ES-I3 (cell line): ENCODE data around the gene SGK1.
"Not testable (repeated sequence)": the region's sequence is repeated elsewhere in the genome, so short reads cannot be mapped to it uniquely, and the experiment has no call there.

ENCODE experiments used
- H3K36me3 ChIP-seq: 2 replicates; pipeline ENCODE4 v1.6.1; 2013; ENCODE audit warnings: mild to moderate bottlenecking, low read length, control low read depth, moderate library complexity; ENCODE audit not compliant: insufficient read depth
- H3K4me1 ChIP-seq: 2 replicates; pipeline ENCODE4 v1.6.1; 2013; ENCODE audit warnings: mild to moderate bottlenecking, control low read depth, low read length; ENCODE audit not compliant: insufficient read depth
- H3K9ac ChIP-seq: 2 replicates; pipeline ENCODE4 v1.6.1; 2013; ENCODE audit warnings: low read depth, mild to moderate bottlenecking, low read length, moderate library complexity
- H3K9me3 ChIP-seq: 2 replicates; pipeline ENCODE4 v1.6.1; 2013; ENCODE audit warnings: mild to moderate bottlenecking, low read length, moderate library complexity; ENCODE audit not compliant: control insufficient read depth, insufficient read depth

The SGK1 gene

GRCh38 chr6:134343066-134343465, 25.2 kb upstream of the SGK1 start:
- Histone ChIP-seq H3K9me3 (no peaks in the 10 kb centered on the region), H3K4me1 (no peaks in the 10 kb centered on the region), H3K9ac (no peak overlapping the region), H3K36me3 (no peaks in the 10 kb centered on the region)

GRCh38 chr6:134341999-134342567, 24.2 kb upstream of the SGK1 start:
- Histone ChIP-seq H3K9ac (no peak overlapping the region), H3K36me3 (no peaks in the 10 kb centered on the region), H3K4me1 (no peaks in the 10 kb centered on the region), H3K9me3 (no peaks in the 10 kb centered on the region)

- Histone ChIP-seq H3K4me1 (no peaks in the 10 kb centered on the region), H3K9me3 (no peaks in the 10 kb centered on the region), H3K9ac (no peak overlapping the region)
Measured at GRCh38 chr6:134340179-134340975, 22.5 kb upstream of the SGK1 start.

GRCh38 chr6:134339216-134339615, 21.3 kb upstream of the SGK1 start:
- Histone ChIP-seq H3K9me3 (no peaks in the 10 kb centered on the region), H3K9ac (no peak overlapping the region), H3K4me1 (no peaks in the 10 kb centered on the region), H3K36me3 (no peaks in the 10 kb centered on the region)

More at GRCh38 chr6:134340179-134340975, 22.5 kb upstream of the SGK1 start:
- H3K36me3 ChIP-seq = no peaks in the 10 kb centered on the region

GRCh38 chr6:134331256-134331655, 13.3 kb upstream of the SGK1 start:
- no peaks in the 10 kb centered on the region for H3K36me3 ChIP-seq
- no peaks in the 10 kb centered on the region for H3K9me3 ChIP-seq
- no peak overlapping the region for H3K9ac ChIP-seq
- H3K4me1 ChIP-seq = no peaks in the 10 kb centered on the region

GRCh38 chr6:134330555-134330954, 12.6 kb upstream of the SGK1 start:
- Histone ChIP-seq H3K4me1 (no peaks in the 10 kb centered on the region), H3K36me3 (no peaks in the 10 kb centered on the region), H3K9me3 (no peaks in the 10 kb centered on the region), H3K9ac (no peak overlapping the region)

GRCh38 chr6:134328792-134329191, 10.9 kb upstream of the SGK1 start:
- Histone ChIP-seq H3K9ac (no peak overlapping the region), H3K36me3 (no peaks in the 10 kb centered on the region), H3K9me3 (no peaks in the 10 kb centered on the region), H3K4me1 (no peaks in the 10 kb centered on the region)

- no peaks in the 10 kb centered on the region for H3K36me3 ChIP-seq
- no peak overlapping the region for H3K9ac ChIP-seq
- H3K9me3 ChIP-seq = no peaks in the 10 kb centered on the region
- no peaks in the 10 kb centered on the region for H3K4me1 ChIP-seq
Measured at GRCh38 chr6:134328138-134328537, 10.2 kb upstream of the SGK1 start.

- H3K9me3 ChIP-seq, H3K9ac ChIP-seq: not testable (repeated sequence)
Measured at GRCh38 chr6:134326192-134326591, 8.3 kb upstream of the SGK1 start.

GRCh38 chr6:134324766-134325165, 6.9 kb upstream of the SGK1 start:
- Histone ChIP-seq H3K36me3 (no peaks in the 10 kb centered on the region), H3K9me3 (no peaks in the 10 kb centered on the region), H3K9ac (no peak overlapping the region), H3K4me1 (no peaks in the 10 kb centered on the region)

More at GRCh38 chr6:134326192-134326591, 8.3 kb upstream of the SGK1 start:
- not testable (repeated sequence) for H3K4me1 ChIP-seq, H3K36me3 ChIP-seq

- no peaks in the 10 kb centered on the region for H3K9me3 ChIP-seq
- no peaks in the 10 kb centered on the region for H3K36me3 ChIP-seq
- no peak overlapping the region for H3K9ac ChIP-seq
- H3K4me1 ChIP-seq = no peaks in the 10 kb centered on the region
Measured at GRCh38 chr6:134324141-134324540, 6.2 kb upstream of the SGK1 start.

GRCh38 chr6:134323698-134324097, 5.8 kb upstream of the SGK1 start:
- no peaks in the 10 kb centered on the region for H3K4me1 ChIP-seq
- H3K9ac ChIP-seq = no peak overlapping the region
- no peaks in the 10 kb centered on the region for H3K36me3 ChIP-seq

GRCh38 chr6:134323294-134323693, 5.4 kb upstream of the SGK1 start:
- no peaks in the 10 kb centered on the region for H3K36me3 ChIP-seq
- H3K4me1 ChIP-seq = no peaks in the 10 kb centered on the region
- H3K9me3 ChIP-seq = no peaks in the 10 kb centered on the region
- no peak overlapping the region for H3K9ac ChIP-seq

More at GRCh38 chr6:134323698-134324097, 5.8 kb upstream of the SGK1 start:
- no peaks in the 10 kb centered on the region for H3K9me3 ChIP-seq

- Histone ChIP-seq H3K9me3 (no peaks in the 10 kb centered on the region), H3K36me3 (no peaks in the 10 kb centered on the region), H3K4me1 (no peaks in the 10 kb centered on the region), H3K9ac (no peak overlapping the region)
Measured at GRCh38 chr6:134322216-134322615, 4.3 kb upstream of the SGK1 start.

- H3K9ac ChIP-seq = no peak overlapping the region
- peaks cover 7% of the 10 kb centered on the region for H3K4me1 ChIP-seq
- no peaks in the 10 kb centered on the region for H3K9me3 ChIP-seq
- no peaks in the 10 kb centered on the region for H3K36me3 ChIP-seq
Measured at GRCh38 chr6:134321246-134321645, 3.3 kb upstream of the SGK1 start.
